Transverse colon (tissue), 4 donors: ENCODE data around the gene NFKBIE. TPM values are rescaled to one million over a fixed set of nuclear protein-coding genes. Genes with fewer than 3 reads are reported as not detected.

Experiments used
- DNase-seq: peaks from one replicate; pipeline ENCODE4 v3.0.0-alpha.2; 2019
- H3K27ac ChIP-seq, 4 donors: fragments of 200-600 bp; sonication (generic); 2 replicates each; pipeline ENCODE4 v1.5.1; 2016 to 2018; ENCODE audit warnings: inconsistent platforms in 4 of 4
- H3K27me3 ChIP-seq: fragments of 200-600 bp; sonication (generic); 2 replicates; pipeline ENCODE4 v1.5.1; 2017; ENCODE audit warnings: inconsistent platforms
- H3K36me3 ChIP-seq, 4 donors: fragments of 200-600 bp; sonication (generic); 2 replicates each; pipeline ENCODE4 v1.5.1; 2017 to 2019; ENCODE audit warnings: inconsistent platforms in 4 of 4
- H3K4me1 ChIP-seq, 4 donors: fragments of 200-600 bp; sonication (generic); 2 replicates each; pipeline ENCODE4 v1.5.1; 2017 to 2020; ENCODE audit warnings: inconsistent platforms in 4 of 4
- H3K4me3 ChIP-seq, 4 donors: fragments of 200-600 bp; sonication (generic); 1 replicate in 1 of 4; 2 replicates in 3 of 4; pipeline versions ENCODE4 v1.5.1 to v1.6.1; 2017 to 2019; ENCODE audit warnings: inconsistent platforms in 4 of 4
- H3K9me3 ChIP-seq, 2 donors: fragments of 200-600 bp; sonication (generic); 2 replicates each; pipeline ENCODE4 v1.5.1; 2017 to 2019; ENCODE audit warnings: inconsistent platforms in 2 of 2
- CTCF ChIP-seq, 5 experiments: fragments of 200-600 bp in 3 of 5; fragments of 450-650 bp in 2 of 5; sonication (generic) in 3 of 5; IDR thresholded peaks; 1 replicate in 2 of 5; 2 replicates in 3 of 5; pipeline ENCODE4 v1.5.1; 2016 to 2017; ENCODE audit warnings: antibody characterized with exemption in 5 of 5, inconsistent platforms in 3 of 5, mild to moderate bottlenecking in 2 of 5, moderate library complexity in 1 of 5
- EP300 ChIP-seq: sonication (generic); formaldehyde crosslinking; IDR thresholded peaks from one replicate; pipeline ENCODE4 v1.6.1; 2017; ENCODE audit warnings: antibody characterized with exemption, low read depth
- POLR2A ChIP-seq: fragments of 450-650 bp; IDR thresholded peaks from one replicate; pipeline ENCODE4 v1.6.1; 2016; ENCODE audit warnings: antibody characterized with exemption, mild to moderate bottlenecking, moderate library complexity
- POLR2AphosphoS5 ChIP-seq, 3 donors: sonication (generic); formaldehyde crosslinking; IDR thresholded peaks; one replicate each; pipeline ENCODE4 v1.6.1; 2016; ENCODE audit warnings: antibody characterized with exemption in 3 of 3
- WGBS, 2 donors: methylation state at CpG; one replicate each; pipeline ENCODE4 v1.1.5; 2018; ENCODE audit warnings: low coverage in 1 of 2; 5-methylcytosine and 5-hydroxymethylcytosine counted together
- in situ Hi-C, 4 donors: fragments of 200-750 bp; cut with MboI; loops; one replicate each; pipeline versions ENCODE4 v1.15.0 to v1.15.1; 2017; ENCODE audit warnings: low sequenced_read_pairs in 3 of 4, low pct_ligation_motif_present in 1 of 4, low pct_unique_long_range_greater_than_20kb in 1 of 4
- intact Hi-C: fragments of 100-400 bp; cut with DNase I; formaldehyde crosslinking; loops from one replicate; pipeline ENCODE4 v1.15.1; 2023; ENCODE audit warnings: low total_unique reads
- total RNA-seq, 4 donors: library from RNA; depleted of rRNA; stranded (reverse); fragments of >200 nt; gene quantifications; one replicate each; pipeline ENCODE4 v1.1.0, GENCODE V29; 2016

The NFKBIE gene
- total RNA-seq, 4 donors from 2014 or later, result 2.6 to 67.3 (median 19.0) TPM

DNA sequence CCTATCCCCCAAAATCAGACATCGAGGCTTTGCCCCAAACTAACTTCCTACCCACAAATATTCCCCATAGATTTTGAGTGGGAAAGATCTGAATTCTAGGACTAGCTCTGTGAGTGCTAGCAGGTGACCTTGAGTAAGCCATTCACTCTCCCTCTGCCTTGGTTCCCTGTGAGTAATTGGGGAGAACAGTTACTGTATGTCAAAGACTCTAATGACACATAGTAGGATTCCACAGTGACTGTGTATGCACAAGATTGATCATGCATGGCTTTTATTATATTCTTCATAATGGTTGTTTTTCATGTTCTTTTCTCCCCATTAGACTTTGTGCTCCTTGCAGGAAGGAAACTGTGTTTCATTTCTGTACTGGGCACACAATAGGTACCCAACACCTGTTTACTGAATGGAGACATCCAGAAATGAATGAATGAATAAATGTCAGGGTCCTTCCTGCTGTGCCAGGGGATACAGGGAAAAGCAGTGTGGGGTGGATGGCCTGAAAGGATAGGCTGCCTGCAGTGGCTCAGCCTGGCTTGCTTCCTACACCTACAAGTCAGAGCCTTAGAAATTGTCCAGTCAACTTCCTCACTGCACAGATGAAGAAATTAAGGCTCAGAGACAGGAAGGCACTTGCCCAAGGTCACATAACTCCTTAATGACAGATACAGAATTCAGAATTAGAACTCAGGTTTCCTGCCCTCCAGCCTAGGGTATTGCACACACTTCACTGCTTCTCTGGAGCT is 4.0 kb upstream of the NFKBIE start:
- H3K9me3 ChIP-seq, result no peaks in the 10 kb centered on the region
- intact Hi-C loops, result no loop called here
- 47 to 57% methylated on average over 1 of the region's 1 CpG for WGBS, 2 donors
- no peak overlapping the region for H3K27ac ChIP-seq
- TF ChIP-seq POLR2AphosphoS5 (IDR thresholded peaks at IDR 0.05), result no peak
- TF ChIP-seq EP300, result no peak
- no peak for TF ChIP-seq POLR2A
- H3K27me3 ChIP-seq, result peaks cover 62% of the 10 kb centered on the region
- in situ Hi-C loops, result loop anchor here in 1 of 4 donors (10.0 kb wide), 1 partner anchor 65 kb away; no protein-coding TSS in a partner anchor
- no peak for DNase-seq
- peaks cover 0 to 18% (median 11%) of the 10 kb centered on the region in 4 donors for H3K4me1 ChIP-seq
- no peaks in the 10 kb centered on the region for H3K36me3 ChIP-seq
- no peak overlapping the region for H3K4me3 ChIP-seq

DNA sequence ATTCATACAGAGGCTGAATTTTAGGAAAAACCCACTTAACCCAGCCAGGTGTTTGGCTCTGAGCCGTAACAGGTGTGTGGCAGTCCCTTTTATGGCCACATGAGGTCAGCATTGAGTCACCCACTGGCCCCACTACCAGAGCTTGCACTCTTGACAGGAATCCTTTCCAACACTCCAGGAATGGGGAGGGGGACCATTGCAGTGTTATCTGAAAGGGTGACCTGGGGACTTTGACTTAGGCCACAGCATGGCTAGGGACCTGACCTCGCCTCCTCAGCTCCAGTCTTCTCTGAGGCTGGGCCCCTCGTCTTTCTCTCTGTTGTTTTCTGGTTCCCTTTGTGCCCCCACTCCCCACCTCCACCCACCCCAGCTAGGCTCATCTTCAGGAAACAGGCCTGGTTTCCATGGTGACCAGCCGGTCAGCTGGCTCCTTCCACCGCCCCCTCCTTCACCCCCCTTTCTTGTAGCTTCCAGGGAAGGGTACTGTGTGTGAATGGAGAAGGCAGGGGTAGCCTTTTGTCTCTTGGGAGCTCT is 2.8 kb upstream of the NFKBIE start:
- 24% methylated on average over 5 of the region's 5 CpGs; no CpG with 5 or more reads in 1 of the 2 donors for WGBS, 2 donors
- intact Hi-C loops, result no loop called here
- Histone ChIP-seq H3K27ac (no peak overlapping the region), H3K4me3 (no peak overlapping the region), H3K4me1 (peaks cover 9 to 29% (median 23%) of the 10 kb centered on the region in 4 donors), H3K27me3 (peaks cover 50% of the 10 kb centered on the region), H3K36me3 (no peaks in the 10 kb centered on the region), H3K9me3 (no peaks in the 10 kb centered on the region)
- TF ChIP-seq POLR2A (no peak), EP300 (no peak), POLR2AphosphoS5 (IDR thresholded peaks at IDR 0.05) (no peak), CTCF (IDR thresholded peaks at IDR 0.05) (peak; percentile 86 to 96 (median 89))
- in situ Hi-C loops, result loop anchor here in 1 of 4 donors (10.0 kb wide), 1 partner anchor 67 kb away; no protein-coding TSS in a partner anchor
- peak; percentile 71 for DNase-seq

DNA sequence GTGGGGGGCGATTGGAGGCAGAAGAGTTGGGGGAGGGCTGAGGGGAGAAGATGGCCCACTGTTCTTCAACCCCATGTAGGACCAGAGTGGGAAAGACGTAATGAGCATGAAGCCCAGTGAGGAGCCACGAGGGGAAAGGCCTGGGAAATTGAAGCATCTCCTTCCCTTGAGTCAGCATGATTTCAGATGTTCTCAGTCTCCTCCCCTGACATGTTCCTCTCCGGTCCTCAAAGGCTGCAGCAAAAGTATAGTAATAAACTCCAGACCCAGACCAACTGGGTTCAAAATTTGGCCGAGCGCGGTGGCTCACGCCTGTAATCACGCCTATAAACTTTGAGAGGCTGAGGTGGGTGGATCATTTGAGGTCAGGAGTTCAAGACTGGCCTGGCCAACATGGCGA is 1.9 kb upstream of the NFKBIE start:
- Histone ChIP-seq H3K4me1 (peaks cover 16 to 39% (median 30%) of the 10 kb centered on the region in 4 donors), H3K4me3 (no peak overlapping the region), H3K9me3 (no peaks in the 10 kb centered on the region), H3K27me3 (peaks cover 41% of the 10 kb centered on the region), H3K27ac (no peak overlapping the region), H3K36me3 (no peaks in the 10 kb centered on the region)
- intact Hi-C loops (no loop called here), in situ Hi-C loops (loop anchor here in 1 of 4 donors (10.0 kb wide), 1 partner anchor 68 kb away; no protein-coding TSS in a partner anchor)
- no peak for DNase-seq
- TF ChIP-seq EP300 (no peak), CTCF (IDR thresholded peaks at IDR 0.05) (no peak), POLR2AphosphoS5 (IDR thresholded peaks at IDR 0.05) (no peak), POLR2A (no peak)
- 26 to 55% methylated on average over 8 to 10 of the region's 10 CpGs for WGBS, 2 donors

- H3K27ac ChIP-seq, result peak overlapping the region in 1 of 4 donors; percentile 90
- peaks cover 32% of the 10 kb centered on the region for H3K27me3 ChIP-seq
- in situ Hi-C loops, result loop anchor here in 1 of 4 donors (10.0 kb wide), 1 partner anchor 68 kb away; no protein-coding TSS in a partner anchor
Measured at GRCh38 chr6:44266347-44266746, 996 bp upstream of the NFKBIE start.

More at GRCh38 chr6:44266347-44266746, 996 bp upstream of the NFKBIE start:
- H3K4me1 ChIP-seq, result peaks cover 16 to 43% (median 31%) of the 10 kb centered on the region in 4 donors
- no peaks in the 10 kb centered on the region for H3K36me3 ChIP-seq
- DNase-seq, result no peak
- WGBS, 2 donors, result 65 to 70% methylated on average over 3 of the region's 3 CpGs
- no peaks in the 10 kb centered on the region for H3K9me3 ChIP-seq
- intact Hi-C loops, result no loop called here
- TF ChIP-seq POLR2A, result no peak
- TF ChIP-seq EP300, result no peak
- no peak for TF ChIP-seq POLR2AphosphoS5 (IDR thresholded peaks at IDR 0.05)
- no peak for TF ChIP-seq CTCF (IDR thresholded peaks at IDR 0.05)
- H3K4me3 ChIP-seq, result no peak overlapping the region
